GM21360 (cell line): ENCODE results near the gene EML4.

Experiments used
- ATAC-seq: cut with Tn5 transposase; IDR thresholded peaks from one replicate; pipeline ENCODE4 v1.9.1; 2021; ENCODE audit warnings: mild to moderate bottlenecking, moderate library complexity; ENCODE audit not compliant: unreplicated experiment

EML4 gene

DNA sequence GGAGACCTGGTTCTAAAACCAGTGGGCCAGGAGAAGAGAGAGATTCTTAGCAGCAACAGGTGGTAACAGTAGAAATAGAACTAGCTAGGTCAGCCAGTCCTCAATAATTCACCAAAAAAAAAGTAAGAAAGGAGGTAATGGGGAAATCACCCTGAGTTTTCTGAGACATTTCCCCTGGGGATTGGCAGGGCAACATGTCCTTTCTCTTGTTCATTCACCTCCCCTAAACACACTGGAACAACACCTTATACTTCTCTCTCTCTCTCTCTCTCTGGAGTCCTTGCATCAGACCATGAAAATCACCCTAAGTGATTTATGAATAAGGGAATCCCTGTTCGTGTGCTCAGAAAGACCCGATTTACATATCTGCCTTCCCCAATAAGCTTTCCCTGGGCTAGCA lies 127.1 kb downstream of the EML4 start:
- ATAC-seq, result peak; percentile 72

DNA sequence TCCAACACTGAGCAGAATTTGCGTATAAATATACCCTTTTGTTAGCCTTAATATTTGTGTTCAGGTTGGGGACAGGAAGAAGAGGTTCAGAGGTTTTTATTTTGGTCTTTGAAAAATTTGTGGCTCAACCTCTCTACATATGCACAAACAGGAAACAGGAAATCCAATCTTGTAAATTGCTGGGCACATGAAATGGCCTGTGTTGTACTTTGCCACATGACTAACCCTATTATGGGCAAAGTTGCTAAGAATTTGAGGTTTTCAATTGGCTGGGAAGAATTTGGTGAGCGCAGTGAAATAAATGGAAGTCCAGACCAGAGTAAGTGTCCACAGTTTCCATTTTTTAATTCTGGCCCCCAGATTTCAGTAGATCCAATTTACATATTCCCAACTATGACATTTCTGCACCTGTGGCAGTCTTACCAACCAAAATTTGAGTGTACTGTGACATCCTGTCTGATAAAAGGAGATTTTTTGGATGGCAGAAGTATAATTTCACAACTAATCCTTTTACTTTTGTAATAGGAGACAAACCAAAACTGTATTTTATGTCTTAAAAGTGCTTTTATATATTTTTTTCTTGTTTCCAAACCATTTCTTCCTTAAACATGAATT lies 128.3 kb downstream of the EML4 start:
- ATAC-seq, result no peak

DNA sequence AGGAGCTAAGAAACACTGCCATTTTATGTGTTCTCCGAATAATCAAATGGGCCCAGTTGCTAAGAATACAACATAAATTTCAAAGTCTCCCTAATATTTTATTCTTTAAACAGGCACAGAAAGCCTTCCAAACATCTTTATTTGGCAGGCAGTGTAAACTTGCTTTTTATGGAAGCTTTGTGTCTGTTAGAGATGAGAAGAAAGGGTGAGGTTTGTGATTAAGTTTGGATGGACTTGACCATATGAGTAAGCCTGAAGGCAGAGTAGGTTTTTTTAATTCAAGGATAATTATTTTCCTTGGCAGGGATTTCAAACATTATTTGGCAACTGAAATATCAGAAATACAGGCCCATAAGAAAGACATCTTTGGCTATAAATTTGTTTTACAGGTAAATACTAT lies 129.0 kb downstream of the EML4 start:
- no peak for ATAC-seq

DNA sequence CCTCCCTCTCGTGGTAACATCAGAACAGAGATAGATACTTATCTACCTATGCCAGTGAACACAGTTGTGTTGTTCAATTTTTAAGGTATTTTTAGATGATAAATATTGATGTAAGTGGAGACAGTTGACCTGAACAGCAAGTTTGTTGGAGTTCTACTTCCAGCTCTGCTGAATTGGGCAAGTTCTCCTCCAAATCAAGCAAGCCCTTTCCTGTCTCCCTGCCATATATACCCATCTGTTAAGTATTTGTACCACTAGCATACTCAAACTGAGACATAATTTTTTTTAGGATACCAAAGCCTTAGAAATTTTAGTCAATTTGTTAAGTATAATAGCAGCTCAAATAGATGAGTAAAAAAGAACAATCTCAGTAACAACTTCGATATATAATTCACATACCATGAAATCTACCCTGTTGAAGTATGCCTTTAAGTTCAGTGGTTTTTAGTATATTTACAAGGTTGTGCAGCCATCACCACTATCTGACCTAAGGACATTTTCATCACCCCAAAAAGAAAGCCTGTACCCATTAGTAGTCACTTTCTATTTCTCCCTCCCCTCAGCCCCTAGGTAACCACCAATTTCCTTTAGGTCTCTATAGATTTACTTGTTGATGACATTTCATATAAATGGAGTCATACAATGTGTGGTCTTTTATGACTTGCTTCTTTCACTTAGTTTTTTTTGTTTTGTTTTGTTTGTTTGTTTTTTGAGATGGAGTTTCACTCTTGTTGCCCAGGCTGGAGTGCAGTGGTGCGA lies 130.0 kb downstream of the EML4 start:
- no peak for ATAC-seq

DNA sequence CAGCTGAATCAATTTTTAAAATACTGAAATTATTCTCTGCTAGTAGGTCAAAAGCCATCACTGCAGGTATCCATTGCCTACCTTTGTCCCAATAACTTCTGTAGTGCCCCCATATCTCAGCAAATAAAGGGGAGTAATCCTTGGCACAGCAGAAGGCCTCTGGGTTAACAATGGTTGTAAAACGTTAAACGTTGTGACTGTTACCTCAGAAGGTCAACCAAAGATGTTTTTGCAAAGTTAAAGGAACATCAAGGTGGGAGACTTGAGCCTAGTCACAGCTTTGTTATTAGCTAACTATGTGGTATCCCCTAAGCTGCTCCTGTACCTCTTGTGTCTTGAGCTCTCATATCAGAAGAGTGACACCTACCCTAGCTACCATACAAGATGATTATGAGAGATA lies 131.4 kb downstream of the EML4 start:
- no peak for ATAC-seq

DNA sequence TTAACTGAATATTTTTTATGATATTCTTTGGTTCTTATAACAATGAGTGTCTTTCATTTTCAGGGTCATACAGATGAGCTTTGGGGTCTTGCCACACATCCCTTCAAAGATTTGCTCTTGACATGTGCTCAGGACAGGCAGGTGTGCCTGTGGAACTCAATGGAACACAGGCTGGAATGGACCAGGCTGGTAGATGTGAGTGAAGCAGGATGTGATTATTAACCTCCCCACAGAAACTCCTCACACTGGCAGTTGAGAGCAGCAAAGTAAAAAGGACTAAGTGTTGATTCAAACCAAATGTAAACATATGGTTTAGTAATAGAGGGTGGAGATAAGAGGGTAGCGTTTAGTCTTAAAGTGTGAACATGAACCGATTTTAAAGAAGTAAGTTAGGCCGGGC lies 134.1 kb downstream of the EML4 start:
- ATAC-seq, result no peak

DNA sequence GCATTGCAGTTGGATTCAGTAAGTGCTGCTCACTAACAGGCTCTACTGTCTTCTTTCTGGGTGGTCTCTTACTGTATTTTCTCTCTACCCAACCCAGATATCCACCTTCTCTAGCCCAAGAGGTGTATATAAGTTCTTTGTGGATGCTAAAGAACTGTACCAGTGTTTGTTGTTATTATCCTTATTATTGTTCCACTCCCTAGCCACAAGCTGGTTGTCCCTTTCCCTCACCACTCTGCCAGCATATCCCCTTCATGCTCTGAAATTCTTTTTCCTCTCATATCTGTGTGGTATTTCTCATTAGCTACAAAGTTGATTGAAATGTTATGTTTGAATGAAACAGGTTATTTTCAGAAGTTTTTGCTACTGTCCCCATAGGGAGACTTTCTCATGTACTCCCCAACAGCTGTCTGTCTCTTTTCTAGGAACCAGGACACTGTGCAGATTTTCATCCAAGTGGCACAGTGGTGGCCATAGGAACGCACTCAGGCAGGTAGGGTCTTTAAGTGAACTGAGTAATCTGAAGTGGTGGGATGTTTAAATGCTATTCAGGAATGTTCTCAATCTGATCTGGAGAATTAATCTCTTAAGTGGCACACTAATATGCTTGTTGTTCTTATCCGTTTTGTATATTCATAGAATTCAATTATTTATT lies 135.0 kb downstream of the EML4 start:
- no peak for ATAC-seq

DNA sequence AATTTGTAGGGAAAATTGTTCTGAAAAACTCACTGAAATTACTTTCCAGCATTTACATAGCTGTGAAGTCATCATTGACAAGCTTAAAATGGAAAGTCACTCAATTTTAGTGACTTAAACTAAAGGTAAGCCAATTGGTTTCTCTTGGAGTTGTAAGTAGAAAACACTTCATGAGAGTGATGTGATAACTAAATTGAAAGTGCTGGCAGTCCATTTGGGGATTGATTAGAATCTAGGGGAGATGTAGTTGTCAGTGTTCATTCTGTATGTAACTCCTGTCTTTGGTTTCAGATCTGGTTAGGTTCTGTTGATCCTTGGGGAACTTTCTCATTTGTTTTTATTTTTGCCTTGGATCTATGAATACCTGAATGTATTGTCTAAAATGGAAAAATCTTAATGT lies 138.0 kb downstream of the EML4 start:
- no peak for ATAC-seq

DNA sequence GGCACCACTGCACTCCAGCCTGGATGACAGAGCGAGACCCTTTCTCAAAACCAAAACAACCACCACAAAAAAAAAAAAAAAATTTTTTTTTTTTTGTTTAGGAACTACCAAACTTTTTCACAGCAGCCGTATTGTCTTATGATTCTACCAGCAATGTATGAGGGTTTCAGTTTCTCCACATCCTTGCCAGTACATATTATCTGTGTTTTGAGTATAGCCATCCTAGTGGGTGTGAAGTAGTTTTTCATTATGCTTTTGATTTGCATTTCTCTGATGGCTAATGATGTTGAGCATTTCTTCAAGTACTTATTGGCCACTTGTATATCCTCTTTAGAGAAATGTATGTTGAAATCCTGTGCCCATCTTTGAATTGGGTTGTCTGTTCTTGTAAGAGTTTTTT lies 140.2 kb downstream of the EML4 start:
- ATAC-seq, result no peak

DNA sequence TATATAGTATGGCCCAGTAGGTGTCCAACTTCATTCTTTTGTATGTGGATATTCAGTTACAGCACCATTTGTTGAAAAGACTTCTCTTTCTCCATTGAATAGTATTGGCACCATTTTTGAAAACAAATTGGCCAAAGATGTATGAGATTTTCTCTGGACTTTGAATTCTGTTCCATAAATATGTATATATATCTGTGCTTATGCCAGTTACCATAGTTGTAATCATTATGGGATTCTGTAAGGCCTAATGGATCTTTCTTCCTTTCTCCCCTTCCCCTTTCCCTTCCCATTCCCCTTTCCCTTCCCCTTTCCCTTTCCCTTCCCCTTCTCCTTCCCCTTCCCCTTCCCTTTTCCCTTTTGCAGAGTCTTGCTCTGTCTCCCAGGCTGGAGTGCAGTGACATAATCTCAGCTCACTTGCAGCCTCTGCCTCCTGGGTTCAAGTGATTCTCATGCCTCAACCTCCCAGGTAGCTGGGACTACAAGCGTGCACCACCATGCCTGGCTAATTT lies 140.9 kb downstream of the EML4 start:
- no peak for ATAC-seq

DNA sequence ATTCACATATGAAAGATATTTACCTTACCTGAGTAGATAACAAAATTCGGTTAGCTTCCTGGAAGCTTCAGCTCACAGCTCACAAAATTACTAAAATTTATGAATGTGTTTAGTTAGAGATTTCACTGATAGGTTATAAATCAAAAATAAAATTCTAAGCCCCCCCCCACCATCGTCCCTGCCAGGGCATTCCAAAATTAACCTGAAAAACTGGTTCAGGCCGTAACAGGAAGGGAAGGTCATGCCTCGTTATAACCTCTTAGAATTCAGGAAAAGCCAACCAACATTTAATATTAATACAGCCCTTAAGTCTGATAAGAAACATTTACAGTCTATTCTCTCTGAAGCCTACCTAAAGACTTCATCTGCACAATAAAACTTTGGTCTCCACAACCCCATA lies 143.0 kb downstream of the EML4 start:
- no peak for ATAC-seq

DNA sequence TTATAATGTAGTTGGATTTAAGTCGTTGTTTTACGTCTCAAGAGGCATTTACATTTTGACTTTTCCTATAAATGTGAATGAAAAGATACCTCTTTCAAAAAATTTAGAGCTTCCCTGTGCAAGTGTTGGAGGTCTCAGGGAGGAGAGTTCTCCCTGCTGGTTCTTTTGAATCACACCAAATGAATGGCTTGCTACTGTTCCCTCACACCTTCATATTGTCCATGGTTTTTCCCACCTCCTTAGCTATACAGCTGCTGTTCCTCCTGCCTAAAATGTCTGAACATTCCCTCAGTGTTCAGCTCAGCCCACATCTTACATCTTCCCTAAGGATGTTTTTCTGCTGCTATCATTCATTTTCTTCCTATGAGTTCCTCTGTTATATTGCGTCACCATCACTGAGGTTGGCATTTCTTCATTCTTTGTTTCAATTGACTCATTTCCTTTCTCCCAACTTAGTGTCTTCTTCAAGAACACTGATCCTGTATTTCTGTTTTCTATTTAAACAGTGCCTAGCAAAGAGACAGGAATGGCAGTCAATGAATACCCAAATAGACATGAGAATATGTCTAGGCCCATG lies 145.8 kb downstream of the EML4 start:
- ATAC-seq, result no peak

DNA sequence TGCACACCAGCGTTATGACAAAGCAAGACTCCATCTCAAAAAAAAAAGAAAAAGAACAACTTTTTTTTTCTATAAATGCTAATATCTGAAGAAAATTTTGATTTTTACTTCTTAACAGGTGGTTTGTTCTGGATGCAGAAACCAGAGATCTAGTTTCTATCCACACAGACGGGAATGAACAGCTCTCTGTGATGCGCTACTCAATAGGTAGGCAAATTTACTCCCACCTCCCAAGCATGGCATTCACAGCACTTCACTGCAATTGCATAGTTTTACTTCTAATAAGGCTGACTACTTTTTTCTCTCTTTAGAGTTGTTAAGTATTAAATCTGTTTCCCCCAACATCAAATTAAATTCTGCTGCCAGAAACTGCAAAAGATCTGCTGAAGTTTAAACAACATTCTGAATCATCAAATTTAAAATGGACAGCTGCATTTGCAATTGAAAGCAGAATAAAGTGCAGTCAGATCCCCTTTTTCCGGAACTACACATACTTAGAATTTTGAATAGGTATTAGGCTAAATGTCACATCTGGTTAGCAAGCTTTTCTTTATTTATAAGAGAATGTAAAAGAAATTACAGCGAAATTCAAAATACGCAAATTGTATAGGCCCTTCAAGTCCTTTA lies 146.8 kb downstream of the EML4 start:
- ATAC-seq, result no peak

DNA sequence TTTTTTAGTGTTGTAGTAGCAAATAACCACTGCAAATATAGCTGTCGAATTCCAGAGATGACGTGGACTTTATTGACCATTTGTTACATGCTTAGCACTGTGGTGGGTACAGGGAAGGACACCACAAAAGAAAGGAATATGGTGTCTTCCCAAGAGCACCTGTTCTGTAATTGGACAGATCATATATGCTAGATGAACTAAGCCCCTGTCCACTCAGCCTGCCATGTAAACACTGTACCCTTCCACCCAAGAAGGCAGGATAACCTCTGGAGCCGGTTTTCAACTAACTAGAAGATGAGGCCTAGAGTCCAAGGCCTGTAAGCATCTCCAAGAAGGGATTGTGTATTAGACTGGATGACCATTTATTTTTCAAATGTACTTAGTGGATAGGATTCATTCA lies 147.8 kb downstream of the EML4 start:
- ATAC-seq, result no peak

DNA sequence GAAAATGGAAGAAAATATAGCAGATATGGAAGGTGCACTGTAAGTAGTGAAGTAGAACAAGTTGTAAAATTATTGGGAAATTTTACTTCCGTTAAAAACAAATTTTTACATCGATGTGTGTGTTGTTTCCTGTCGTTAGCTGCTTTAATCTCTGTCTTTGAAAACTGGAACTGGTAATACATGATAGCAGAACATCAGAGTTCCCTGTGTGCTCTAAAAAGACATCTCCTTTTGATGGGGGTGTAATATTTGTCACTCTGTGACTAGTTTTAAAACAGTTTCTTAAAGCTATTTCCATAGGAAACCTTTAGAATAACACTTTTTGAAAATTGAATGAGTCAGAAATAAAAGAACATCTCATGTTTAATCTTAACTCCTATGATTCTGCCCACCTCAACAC lies 148.3 kb downstream of the EML4 start:
- no peak for ATAC-seq

DNA sequence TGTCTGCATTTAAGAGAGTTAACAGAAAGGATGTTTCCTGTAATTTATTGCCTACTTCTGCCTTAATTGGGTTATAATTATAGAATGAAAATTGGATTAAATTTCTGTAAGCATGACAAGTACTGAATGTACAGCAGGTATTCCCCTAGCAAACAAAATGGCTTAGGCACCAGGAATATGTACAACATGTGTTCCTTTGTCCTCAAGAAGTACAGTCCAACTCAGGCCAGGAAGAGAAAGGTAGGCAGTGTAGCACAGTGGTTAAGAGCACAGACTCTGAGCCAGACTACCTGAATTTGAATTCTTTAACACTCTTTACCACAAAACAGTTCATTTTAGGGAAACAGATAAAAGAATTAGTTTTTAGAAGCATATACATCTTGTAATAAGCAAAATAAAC lies 148.8 kb downstream of the EML4 start:
- no peak for ATAC-seq

DNA sequence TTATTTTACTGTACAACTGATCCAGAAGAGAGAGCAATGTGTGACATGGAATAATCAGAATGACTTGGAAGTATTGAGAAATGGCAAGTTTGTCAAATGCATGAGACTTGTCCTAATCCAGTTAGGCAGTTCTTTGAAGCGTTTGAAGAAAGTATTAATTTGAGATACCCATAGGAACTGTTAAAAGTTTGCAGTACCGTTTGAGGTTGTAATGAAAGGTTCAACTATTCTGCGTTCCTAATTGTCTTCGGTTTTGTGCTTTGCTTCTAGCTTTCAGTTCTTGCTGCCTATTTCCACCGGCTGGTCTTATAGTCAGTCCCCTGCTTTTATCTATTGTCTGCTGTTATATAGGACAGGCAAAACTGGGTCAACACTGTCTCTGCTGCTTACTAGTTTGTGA lies 150.1 kb downstream of the EML4 start:
- no peak for ATAC-seq

DNA sequence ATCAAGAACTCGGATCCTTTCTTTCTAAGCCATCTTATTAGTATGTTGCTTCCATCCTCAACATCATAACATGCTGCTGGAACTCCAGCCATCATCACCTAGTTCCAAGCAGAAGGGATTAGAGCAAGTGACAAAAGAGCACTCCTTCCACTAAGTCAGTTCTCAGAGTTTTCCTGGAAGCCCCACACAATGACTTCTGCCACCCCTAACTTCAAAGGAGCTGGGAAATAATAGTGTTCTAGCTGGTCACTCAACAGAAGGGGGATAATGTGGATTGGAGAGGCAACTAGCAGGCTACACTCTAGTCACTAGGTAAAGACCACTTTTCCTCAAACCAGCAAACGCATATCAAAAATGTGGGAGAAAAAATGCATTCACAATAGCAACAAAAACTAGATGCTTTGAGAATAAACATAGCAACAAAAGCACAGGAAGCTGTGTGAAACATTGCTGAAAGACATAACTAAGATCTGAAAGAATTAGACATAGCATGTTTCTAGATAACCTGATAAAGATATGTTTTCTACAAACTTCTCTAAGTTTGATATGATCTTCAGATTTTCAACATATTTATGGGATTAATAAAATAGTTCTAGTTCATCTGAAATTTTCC lies 152.4 kb downstream of the EML4 start:
- no peak for ATAC-seq

DNA sequence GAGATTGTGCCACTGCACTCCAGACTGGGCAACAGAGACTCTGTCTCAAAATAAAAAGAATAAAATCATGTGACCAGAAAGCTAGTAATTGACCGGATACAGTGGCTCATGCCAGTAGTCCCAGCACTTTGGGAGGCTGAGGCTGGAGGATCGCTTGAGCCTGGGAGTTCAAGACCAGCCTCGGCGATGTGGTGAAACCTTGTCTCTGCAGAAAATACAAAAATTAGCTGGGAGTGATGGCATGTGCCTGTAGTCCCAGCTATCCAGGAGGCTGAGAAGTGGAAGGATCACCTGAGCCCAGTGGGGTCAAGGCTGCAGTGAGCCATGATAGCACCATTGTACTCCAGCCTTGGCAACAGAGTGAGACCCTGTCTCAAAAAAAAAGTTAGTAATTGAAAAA lies 155.1 kb downstream of the EML4 start:
- ATAC-seq, result no peak

DNA sequence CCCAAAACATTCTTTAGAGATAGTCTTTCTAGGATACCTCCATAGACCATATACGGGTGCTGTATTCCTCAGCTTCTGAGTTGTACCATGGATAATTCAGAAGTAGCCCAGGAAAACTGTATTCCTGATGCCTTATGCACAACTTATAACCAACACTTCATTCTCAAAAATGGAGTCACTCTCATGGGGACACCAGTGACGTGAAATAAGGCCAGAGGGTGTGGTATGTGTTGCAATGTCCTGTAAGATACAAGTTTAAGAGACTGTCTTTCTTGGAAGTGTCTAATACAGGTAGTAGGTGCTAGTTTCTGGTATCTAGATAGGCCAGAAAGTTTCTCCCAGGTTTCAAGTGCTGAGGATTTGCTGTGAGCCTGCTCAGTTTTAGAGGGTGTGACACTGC lies 155.8 kb downstream of the EML4 start:
- no peak for ATAC-seq

DNA sequence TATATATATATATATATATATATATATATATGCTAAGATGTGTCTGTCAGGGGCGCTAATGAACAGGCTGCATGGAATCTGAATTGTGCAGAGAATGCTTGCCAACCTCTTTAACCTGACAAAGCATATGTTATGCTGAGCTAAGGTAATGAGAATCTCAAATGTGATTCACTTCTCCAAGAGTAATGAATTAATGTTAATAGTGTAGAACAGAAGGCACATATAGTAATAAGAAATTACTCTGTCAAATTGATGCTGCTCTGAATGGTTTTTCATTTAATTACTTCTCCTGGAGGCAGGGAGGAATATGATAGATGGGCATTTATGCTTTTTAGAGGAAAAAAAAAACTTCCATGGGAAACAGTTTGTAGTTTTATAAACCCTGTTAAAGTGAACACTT lies 156.5 kb downstream of the EML4 start:
- no peak for ATAC-seq
